CD4-positive, alpha-beta T cell treated with Interleukin-15 for 1 hour (primary cell): Measurements from ENCODE around the gene PRRX2.
A peak's percentile ranks its signal among the peaks of the same experiment; 100 is the strongest.

Source experiments
- DNase-seq: peaks from one replicate; pipeline ENCODE4 v3.0.0-alpha.2; 2020

PRRX2 gene

DNA sequence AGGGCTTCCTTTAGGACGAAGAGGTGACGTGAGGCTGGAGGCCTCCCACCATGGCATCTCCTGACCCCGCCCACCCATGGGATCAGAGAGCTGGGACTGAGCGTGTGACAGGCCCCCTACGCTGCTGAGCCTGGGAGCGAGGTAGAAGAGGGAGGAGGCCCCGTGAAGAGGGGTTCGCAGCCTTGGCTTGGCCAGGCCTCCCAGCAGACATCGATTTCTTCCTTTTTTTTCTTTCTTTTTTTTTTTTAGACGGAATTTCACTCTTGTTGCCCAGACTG is 47.9 kb downstream of the PRRX2 start:
- no peak for DNase-seq

GRCh38 chr9:129714511-129715061 is 49.1 kb downstream of the PRRX2 start:
- no peak for DNase-seq

DNA sequence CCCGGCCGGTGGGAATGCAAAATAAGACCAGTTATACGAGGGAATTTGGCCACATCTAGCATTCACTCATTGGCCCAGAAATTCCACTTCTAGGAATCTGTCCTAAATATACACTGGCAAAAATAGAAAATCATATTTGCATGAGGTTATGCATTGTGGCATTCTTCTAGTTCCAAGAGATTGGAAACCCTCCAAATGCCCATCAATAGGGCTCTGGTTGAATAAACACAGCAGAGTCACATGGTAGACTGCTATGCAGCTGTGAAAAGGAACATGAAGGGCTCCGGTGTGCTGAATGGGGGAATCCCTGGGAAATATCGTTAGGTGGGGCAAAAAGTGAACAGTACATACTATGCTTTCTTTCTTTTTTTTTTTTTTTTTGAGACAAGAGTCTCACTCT is 50.6 kb downstream of the PRRX2 start:
- no peak for DNase-seq

- no peak for DNase-seq
These were observed 52.5 kb downstream of the PRRX2 start for GRCh38 chr9:129717991-129718390.

- no peak for DNase-seq
These were observed 53.2 kb downstream of the PRRX2 start for GRCh38 chr9:129718647-129719046.

GRCh38 chr9:129719135-129719534 is 53.7 kb downstream of the PRRX2 start:
- DNase-seq = no peak

DNA sequence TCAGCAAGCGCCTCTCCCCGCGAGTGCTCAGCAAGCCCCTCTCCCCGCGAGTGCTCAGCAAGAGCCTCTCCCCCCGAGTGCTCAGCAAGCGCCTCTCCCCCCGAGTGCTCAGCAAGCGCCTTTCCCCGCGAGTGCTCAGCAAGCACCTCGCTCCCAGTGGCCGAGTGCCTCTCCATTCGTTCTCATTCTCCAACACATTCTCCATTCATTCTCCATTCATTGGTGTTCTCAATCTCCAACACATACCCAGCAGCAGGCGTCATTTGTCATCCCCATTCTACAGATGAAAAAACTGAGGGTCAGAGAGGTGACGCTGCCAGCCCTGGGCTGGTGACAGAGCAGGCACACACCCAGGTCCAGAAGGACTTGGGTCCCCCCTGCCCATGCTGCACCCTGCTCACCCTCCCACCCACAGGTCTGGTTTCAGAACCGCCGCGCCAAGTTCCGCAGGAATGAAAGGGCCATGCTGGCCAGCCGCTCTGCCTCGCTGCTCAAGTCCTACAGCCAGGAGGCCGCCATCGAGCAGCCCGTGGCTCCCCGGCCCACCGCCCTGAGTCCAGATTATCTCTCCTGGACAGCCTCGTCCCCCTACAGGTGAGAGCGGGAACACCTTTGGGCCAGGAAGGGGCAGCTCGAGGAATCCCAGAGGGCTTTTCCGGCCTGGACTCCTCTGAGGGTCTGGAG is 54.9 kb downstream of the PRRX2 start:
- DNase-seq = no peak

DNA sequence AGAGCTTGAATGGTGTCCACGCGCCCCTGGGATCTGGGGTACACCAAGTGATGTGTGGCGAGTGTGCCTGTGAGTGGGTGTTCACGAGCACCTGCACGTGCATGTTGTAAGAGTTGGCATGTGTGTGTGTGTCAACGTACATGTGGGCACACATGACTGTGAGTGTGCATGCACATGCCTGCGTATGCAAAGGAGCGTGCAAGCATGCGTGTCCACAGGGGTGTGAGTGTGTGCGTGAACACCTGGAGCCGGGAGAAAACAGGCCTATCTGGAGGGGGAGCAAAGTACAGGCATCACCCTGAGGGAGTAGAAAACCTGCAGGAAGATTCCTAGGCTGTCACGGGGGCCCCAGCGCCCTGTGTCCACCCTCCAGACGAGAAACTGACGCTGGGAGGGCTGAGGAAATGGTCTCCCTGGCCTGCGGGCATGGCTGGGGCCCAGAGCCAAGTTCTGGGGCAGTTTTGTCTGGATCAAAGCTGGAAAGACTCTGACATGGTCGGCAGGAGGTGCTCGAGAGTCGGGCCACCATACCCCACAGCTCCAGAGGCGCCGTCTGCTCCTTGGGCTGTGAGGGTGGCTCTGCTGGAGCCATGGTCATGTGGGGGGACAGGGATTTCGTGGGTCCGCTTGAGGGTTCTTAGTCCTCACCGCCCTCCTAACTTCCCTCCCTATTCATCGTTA is 55.6 kb downstream of the PRRX2 start:
- no peak for DNase-seq

- DNase-seq = no peak
These were observed 57.5 kb downstream of the PRRX2 start for GRCh38 chr9:129722913-129723312.

DNA sequence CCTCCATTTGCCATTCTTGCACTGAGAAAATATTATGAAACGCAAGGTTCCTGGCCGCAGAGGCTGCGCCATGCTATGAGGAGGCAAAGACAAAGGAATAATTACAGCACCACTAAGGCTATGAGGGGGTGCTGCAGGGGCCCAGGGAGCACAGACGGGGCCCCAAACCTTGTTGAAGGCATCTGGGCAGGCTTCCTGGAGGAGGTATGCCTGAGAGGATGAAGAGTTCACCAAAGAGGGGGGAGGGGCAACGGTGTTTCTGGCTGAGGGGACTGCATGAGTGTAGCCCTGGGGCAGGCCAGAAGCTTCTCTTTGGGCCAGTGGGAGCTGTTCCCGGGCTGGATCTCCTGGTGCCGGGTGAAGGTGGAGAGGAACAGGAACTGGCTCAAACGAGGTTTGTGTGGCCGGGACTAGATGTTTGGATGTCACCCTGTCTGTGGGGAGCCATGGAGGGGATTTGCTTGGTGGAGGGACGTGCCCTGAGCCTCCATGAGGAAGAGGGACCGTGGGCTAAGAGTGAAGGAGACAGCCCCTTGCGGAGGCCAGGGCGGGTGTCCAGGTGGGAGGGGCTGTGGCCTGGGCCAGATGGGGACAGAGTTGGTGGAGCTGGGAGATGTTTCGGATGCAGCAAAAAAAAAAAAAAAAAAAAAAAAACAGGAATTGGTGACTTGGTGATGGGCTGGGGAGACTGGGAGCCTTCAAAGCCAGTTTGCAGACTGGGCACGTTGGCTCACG is 59.2 kb downstream of the PRRX2 start:
- no peak for DNase-seq

- no peak for DNase-seq
These were observed 60.4 kb downstream of the PRRX2 start for GRCh38 chr9:129725795-129726251.

- peak; percentile 53 for DNase-seq
These were observed 61.1 kb downstream of the PRRX2 start for GRCh38 chr9:129726322-129727160.

- DNase-seq = no peak
These were observed 63.3 kb downstream of the PRRX2 start for GRCh38 chr9:129728744-129729143.

GRCh38 chr9:129731477-129732085 is 66.1 kb downstream of the PRRX2 start:
- no peak for DNase-seq

DNA sequence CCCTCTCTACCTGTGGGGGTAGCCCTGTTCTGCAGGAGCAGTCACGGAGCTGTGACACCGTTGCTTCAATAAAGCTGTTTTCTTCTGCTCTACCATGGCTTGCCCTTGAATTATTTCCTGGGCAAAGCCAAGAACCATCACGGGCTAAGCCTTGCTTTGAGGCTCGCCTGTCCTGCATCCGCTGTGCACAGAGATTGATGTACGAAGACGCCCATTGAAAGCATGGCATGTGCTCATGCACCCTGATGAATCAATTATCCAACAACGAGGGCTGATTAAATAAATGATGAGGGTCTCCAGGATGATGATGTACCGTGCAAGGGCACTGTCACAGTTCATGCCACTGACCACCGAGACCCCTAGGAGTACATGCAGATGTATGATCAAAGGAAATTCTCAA is 66.7 kb downstream of the PRRX2 start:
- DNase-seq = no peak

DNA sequence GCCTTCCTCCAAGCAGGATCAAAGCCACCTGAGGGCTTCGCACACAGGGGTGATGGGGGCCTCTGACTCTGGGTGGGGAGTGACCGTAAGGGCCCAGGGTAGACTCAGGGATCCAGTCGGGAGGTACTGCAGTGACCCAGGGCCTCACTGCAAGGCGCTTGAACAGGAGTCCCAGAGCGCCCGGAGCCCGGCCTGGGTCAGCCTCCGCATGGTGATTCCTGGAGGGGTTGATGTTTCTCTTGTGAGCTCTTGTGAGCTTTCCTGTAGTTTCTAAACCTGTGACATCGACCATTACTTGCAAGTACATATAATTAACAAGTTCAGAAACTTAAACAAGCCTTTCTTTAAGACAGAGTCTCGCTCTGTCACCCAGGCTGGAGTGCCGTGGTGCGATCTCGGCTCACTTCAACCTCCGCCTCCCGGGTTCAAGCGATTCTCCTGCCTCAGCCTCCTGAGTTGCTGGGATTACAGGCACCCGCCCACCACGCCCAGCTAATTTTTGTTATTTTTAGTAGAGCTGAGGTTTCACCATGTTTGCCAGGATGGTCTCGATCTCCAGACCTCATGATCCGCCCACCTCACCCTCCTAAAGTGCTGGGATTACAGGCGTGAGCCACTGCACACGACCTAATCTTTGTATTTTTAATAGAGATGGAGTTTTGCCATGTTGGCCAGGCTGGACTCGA is 67.6 kb downstream of the PRRX2 start:
- DNase-seq = no peak

DNA sequence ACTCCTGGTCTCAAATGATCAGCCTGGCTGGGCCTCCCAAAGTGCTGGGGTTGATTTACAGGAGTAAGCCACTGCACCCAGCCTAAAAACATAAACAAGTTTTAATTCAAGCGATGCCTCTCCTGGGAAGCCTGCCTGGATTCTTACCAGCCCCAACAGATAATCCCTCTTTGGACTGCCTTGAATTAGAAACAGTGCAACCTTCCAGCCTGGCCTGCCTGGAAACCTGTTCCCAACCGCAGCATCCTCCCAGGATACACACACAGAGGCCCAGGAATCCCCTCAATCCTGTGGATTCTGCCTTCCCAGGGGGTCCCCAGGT is 68.1 kb downstream of the PRRX2 start:
- DNase-seq = no peak

DNA sequence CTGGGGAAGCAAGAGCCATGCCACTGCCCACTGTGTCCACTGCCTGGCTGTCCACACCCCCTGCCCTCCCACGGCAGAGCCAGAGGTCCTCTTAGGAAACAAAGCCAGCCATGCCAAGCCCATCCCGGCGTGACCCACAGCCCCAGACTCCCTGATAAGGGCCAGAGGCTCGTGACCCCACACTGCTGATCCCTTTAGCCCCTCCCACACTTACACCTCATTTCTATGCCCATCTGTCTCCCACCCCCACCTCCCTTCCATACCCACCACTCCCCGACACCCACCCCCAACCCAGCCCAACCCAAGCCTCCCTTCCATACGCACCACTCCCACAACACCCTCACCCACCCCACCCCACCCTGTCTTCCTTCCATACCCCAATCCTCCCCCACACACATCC is 70.1 kb downstream of the PRRX2 start:
- no peak for DNase-seq

GRCh38 chr9:129736334-129736733 is 70.9 kb downstream of the PRRX2 start:
- DNase-seq = no peak

DNA sequence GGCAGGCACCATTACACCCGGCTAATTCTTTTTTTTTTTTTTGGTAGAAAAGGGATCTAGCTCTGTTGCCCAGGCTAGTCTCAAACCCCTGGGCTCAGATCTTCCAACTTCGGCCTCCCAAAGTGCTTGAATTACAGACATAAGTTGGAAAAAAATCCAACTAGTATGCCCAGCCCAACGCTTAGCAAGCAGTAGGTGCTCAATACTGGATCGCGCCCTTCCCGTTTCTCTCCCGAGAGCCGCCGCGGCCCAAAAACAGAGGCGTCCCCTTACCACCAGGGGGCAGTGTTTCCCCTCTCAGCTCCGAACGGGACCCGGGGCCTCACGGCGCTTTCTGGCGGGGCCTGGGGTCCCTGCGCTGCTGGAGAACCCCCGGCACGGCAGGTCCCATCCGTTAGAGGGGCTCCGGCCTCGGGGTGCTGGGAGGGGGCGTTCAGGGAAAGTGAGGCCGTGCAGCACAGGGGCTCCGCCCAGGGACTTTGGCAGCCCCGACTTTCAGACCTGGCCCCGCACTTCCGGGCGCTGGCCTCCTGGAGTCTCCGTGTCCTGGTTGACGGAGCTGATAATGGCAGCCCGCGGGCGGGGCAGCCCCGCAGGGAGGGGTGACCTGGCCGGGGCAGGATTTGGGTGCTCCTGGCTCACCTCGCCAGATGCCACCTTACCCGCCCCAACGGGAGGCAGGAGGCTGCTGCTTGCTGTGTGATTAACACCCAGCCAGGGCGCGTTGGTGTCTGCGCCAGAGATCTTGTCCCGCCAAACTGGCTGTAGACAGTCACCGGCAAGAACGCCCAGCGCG is 72.2 kb downstream of the PRRX2 start:
- peak; percentile 78 for DNase-seq

DNA sequence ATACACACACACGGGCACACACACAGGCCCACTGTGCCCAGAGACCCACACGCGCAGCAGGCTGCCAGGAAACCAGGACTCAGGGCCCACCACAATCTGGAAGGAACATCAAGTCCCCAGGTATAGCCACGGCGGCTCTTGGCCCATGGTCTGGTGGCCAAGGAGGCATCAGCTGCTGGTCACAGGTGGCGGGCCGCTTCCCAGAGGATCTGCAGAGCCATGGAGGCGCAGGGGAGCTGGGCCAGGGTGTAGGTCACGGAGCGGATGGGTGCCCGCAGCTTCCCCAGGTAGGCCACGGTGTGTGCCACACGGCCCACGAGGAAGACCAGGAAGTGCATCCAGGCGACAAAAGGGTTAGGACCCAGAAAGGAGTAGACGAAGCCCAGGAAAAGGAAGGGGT is 74.0 kb downstream of the PRRX2 start:
- DNase-seq = no peak
